KMS-11 (cell line): ENCODE measurements around the gene WDFY2.
"Not testable (repeated sequence)": the region's sequence is repeated elsewhere in the genome, so short reads cannot be mapped to it uniquely, and the experiment has no call there.

Experiments used
- H2AFZ ChIP-seq: fragments of 200-600 bp; sonication (generic); 2 replicates; pipeline ENCODE4 v1.6.1; 2016; ENCODE audit warnings: antibody characterized with exemption, mixed run types, low read depth
- H3K27ac ChIP-seq: fragments of 200-600 bp; sonication (generic); 2 replicates; pipeline ENCODE4 v1.6.1; 2016; ENCODE audit warnings: mild to moderate bottlenecking, mixed run types
- H3K27me3 ChIP-seq: fragments of 200-600 bp; sonication (generic); 2 replicates; pipeline ENCODE4 v1.6.1; 2017; ENCODE audit warnings: mild to moderate bottlenecking, low read depth, mixed run types, moderate library complexity; ENCODE audit not compliant: insufficient read depth
- H3K36me3 ChIP-seq: fragments of 200-600 bp; sonication (generic); 2 replicates; pipeline ENCODE4 v1.6.1; 2017; ENCODE audit warnings: mild to moderate bottlenecking, mixed run types; ENCODE audit not compliant: insufficient read depth
- H3K4me1 ChIP-seq: fragments of 200-600 bp; sonication (generic); 2 replicates; pipeline ENCODE4 v1.6.1; 2016; ENCODE audit warnings: mild to moderate bottlenecking, low read depth, mixed run types; ENCODE audit not compliant: poor library complexity, severe bottlenecking
- H3K4me2 ChIP-seq: fragments of 200-600 bp; sonication (generic); 2 replicates; pipeline ENCODE4 v1.7.0; 2016; ENCODE audit warnings: mild to moderate bottlenecking, mixed run types
- H3K4me3 ChIP-seq: fragments of 200-600 bp; sonication (generic); IDR thresholded peaks from 2 replicates; pipeline ENCODE4 v1.6.1; 2017; ENCODE audit warnings: low read depth, low read length, mixed read lengths; ENCODE audit not compliant: insufficient read depth
- H3K79me2 ChIP-seq: fragments of 200-600 bp; sonication (generic); 2 replicates; pipeline ENCODE4 v1.6.1; 2016; ENCODE audit warnings: low read depth, mixed run types; ENCODE audit not compliant: insufficient read depth
- H3K9ac ChIP-seq: fragments of 200-600 bp; sonication (generic); 2 replicates; pipeline ENCODE4 v1.6.1; 2016; ENCODE audit warnings: mild to moderate bottlenecking, mixed run types
- H4K20me1 ChIP-seq: fragments of 200-600 bp; sonication (generic); 2 replicates; pipeline ENCODE4 v1.6.1; 2016; ENCODE audit warnings: mild to moderate bottlenecking, mixed run types; ENCODE audit not compliant: insufficient read depth
- TF ChIP-seq, protein P1 (sequence below): fragments of 200-600 bp; sonication (generic); conservative IDR thresholded peaks from 2 replicates; pipeline ENCODE4 v1.6.1; 2017; ENCODE audit warnings: low read depth, mild to moderate bottlenecking, antibody characterized with exemption, low read length, moderate library complexity, mixed read lengths

The WDFY2 gene

DNA sequence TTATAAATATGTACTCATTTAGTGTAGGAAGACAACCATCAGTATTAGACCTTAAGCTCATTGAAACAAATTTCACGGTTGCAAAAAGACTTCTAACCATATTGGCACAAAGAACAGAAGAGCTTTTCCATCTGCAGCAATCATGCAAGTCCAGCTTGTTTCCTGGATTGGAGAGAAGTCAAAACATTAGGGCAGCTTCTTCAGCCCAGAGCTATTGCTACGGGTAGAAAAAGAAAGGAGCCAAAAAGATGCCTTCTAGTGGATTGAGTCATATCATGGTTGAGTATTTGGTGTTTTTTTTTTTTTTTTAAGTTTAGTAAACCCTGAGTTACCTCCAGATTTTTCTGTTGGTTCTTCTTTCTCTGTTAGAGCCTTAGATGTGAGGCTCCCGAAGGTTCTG is 99.8 kb downstream of the WDFY2 start:
- Histone ChIP-seq H4K20me1 (no peaks in the 10 kb centered on the region), H2AFZ (no peak overlapping the region)

DNA sequence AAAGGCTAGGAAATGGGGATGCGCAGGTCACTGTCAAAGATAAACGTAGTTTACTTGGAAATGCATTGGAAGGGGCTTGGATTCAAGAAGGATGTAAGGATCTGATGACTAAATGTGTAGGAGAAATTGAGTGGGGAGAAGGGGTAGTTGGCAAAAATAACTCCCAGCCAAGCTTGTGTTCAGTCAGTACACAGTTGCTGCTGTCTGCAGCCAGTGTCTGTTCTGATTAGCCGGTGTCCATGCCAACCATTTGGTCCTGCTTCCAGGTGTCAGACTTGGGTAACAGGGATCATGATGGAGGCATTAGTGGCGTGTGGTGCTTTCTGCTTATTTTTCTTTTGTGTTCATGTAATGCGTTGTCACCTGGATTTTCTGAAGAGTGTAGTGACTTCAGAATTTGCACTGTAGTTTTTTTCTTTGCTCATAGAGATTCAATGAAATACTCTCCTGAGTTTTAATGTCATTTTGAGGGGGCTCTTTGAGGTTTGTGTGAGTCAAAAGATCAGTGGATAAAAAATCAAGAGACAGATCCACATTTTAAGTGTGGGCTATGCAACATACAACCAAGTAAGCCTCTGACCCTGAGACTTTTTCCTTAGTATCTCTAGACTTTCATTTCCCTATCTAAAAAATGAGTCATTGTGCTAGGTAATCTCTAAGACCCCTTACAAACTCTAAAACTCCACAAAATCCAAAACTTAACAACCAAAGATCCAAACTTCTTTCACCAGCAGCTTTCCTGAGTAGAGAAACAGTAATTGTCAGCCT is 103.9 kb downstream of the WDFY2 start:
- H3K4me3 ChIP-seq: no peak overlapping the region
- no peaks in the 10 kb centered on the region for H3K36me3 ChIP-seq
- H3K27me3 ChIP-seq: no peaks in the 10 kb centered on the region
- no peaks in the 10 kb centered on the region for H4K20me1 ChIP-seq
- no peak overlapping the region for H3K4me2 ChIP-seq
- no peak overlapping the region for H3K9ac ChIP-seq
- H3K27ac ChIP-seq: no peak overlapping the region
- no peaks in the 10 kb centered on the region for H3K79me2 ChIP-seq
- no peaks in the 10 kb centered on the region for H3K4me1 ChIP-seq
- H2AFZ ChIP-seq: no peak overlapping the region
- TF ChIP-seq, protein P1, sequence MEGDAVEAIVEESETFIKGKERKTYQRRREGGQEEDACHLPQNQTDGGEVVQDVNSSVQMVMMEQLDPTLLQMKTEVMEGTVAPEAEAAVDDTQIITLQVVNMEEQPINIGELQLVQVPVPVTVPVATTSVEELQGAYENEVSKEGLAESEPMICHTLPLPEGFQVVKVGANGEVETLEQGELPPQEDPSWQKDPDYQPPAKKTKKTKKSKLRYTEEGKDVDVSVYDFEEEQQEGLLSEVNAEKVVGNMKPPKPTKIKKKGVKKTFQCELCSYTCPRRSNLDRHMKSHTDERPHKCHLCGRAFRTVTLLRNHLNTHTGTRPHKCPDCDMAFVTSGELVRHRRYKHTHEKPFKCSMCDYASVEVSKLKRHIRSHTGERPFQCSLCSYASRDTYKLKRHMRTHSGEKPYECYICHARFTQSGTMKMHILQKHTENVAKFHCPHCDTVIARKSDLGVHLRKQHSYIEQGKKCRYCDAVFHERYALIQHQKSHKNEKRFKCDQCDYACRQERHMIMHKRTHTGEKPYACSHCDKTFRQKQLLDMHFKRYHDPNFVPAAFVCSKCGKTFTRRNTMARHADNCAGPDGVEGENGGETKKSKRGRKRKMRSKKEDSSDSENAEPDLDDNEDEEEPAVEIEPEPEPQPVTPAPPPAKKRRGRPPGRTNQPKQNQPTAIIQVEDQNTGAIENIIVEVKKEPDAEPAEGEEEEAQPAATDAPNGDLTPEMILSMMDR: no peak

More for the DNA sequence above, 99.8 kb downstream of the WDFY2 start:
- TF ChIP-seq, protein P1: no peak
- Histone ChIP-seq H3K9ac (no peak overlapping the region), H3K36me3 (no peaks in the 10 kb centered on the region), H3K4me3 (no peak overlapping the region), H3K4me1 (no peaks in the 10 kb centered on the region), H3K27ac (no peak overlapping the region), H3K79me2 (no peaks in the 10 kb centered on the region), H3K27me3 (no peaks in the 10 kb centered on the region), H3K4me2 (no peak overlapping the region)

DNA sequence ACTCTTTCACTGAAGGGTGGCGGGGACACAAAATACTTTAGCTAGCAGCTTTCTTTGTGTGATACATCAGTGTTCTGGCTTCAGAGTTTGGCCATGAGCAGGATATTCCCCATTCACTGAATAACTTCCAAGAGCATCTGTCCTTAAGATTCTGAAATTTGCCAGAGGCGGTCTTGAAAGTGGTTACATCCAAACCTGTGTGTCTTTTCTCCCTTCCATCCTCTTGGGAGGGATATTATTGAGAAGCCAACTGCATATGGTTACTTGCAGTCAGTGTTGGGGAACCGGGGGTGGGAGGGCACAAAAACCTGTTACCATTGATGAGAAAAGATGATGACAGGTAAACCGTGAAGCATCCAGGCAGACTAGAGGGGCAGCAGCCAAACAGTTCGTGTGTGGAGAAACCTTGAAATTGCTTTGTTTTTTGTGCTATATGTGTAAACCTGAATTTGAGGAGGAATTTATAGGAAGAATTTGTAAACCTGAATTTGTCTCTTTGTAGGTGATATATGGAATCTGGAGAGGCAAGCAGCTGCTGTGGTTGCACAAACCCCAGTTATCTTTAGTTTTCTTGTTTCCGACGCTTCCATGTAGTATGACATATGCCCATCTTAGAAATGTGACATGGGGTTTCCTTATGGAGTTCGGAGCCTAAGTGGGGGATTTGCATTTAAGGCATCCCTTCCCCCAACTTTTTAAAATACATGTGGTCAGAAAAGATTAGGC is 104.8 kb downstream of the WDFY2 start:
- Histone ChIP-seq H3K4me3 (no peak overlapping the region), H3K79me2 (no peaks in the 10 kb centered on the region), H4K20me1 (no peaks in the 10 kb centered on the region), H3K4me1 (no peaks in the 10 kb centered on the region), H3K27me3 (no peaks in the 10 kb centered on the region), H3K4me2 (no peak overlapping the region), H3K27ac (no peak overlapping the region), H3K9ac (no peak overlapping the region), H3K36me3 (no peaks in the 10 kb centered on the region), H2AFZ (no peak overlapping the region)
- TF ChIP-seq, protein P1: no peak

DNA sequence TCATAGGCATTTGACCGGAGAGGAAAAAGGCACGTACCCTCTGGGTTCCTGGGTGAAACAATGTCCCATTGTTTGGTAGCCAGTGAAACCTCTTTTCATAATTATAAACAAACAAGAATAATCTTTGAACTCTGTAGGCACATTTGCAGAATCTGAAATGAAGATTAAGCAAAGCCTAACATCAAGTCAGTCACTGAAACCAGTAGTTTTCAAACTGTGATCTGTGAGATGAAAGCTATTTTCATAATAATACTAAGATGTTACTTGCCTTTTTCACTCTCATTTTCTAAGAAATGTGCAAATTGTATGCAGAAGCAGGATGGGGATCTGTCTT is 105.4 kb downstream of the WDFY2 start:
- H3K36me3 ChIP-seq: no peaks in the 10 kb centered on the region
- no peaks in the 10 kb centered on the region for H3K79me2 ChIP-seq
- H3K27me3 ChIP-seq: no peaks in the 10 kb centered on the region
- no peak overlapping the region for H3K4me2 ChIP-seq
- no peak overlapping the region for H3K27ac ChIP-seq
- no peaks in the 10 kb centered on the region for H3K4me1 ChIP-seq
- no peak overlapping the region for H3K4me3 ChIP-seq
- H4K20me1 ChIP-seq: no peaks in the 10 kb centered on the region
- H3K9ac ChIP-seq: no peak overlapping the region
- TF ChIP-seq, protein P1: no peak
- H2AFZ ChIP-seq: no peak overlapping the region

DNA sequence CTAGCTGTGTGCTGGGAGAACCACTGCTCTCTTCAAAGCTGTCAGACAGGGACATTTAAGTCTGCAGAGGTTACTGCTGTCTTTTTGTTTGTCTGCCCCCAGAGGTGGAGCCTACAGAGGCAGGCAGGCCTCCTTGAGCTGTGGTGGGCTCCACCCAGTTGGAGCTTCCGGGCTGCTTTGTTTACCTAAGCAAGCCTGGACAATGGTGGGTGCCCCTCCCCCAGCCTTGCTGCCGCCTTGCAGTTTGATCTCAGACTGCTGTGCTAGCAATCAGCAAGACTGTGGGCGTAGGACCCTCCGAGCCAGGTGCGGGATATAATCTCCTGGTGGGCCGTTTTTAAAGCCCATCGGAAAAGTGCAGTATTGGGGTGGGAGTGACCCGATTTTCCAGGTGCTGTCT is 111.4 kb downstream of the WDFY2 start:
- not testable (repeated sequence) for H3K9ac ChIP-seq, H3K79me2 ChIP-seq, H2AFZ ChIP-seq, H4K20me1 ChIP-seq, H3K4me3 ChIP-seq, H3K4me1 ChIP-seq, H3K27ac ChIP-seq, H3K36me3 ChIP-seq, H3K4me2 ChIP-seq, H3K27me3 ChIP-seq
